ENCODE data around the gene APOL5. TPM values are rescaled to one million over a fixed set of nuclear protein-coding genes. Genes with fewer than 3 reads are reported as not detected.

The APOL5 gene
- total and polyA plus RNA-seq, 12 donors = 0.06 TPM; not detected in 11

DNA sequence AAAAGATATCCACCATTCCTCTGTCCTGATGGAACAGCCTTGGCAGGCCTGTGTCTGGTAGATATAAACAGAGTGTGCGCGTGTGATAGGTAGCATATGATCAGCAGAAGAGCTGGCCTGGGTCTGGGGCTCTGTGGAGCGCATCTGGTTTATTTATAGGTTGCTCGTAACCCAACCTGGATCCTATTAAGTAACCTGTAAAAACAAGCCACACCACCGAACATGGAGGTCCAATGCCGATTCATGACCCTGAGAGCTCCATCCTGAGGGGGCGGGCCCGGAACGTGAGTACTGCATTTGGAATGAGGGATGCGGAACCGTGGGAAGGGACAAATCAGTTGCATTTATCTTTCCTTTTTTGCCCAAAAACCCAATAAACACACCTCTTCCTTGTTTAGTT, 31.9 kb upstream of the APOL5 start:
- intact Hi-C loops (cut with DNase I) = loop anchor here in 2 of 10 donors (2.0 to 10.0 kb wide), 2 partner anchors 229 to 235 kb away; no protein-coding TSS in a partner anchor
- no peak for DNase-seq
- Histone ChIP-seq H3K27ac (no peak overlapping the region), H3K9me3 (peaks cover 0 to 11% (median 4%) of the 10 kb centered on the region in 11 donors), H3K36me3 (no peaks in the 10 kb centered on the region), H3K4me3 (no peak overlapping the region), H3K4me1 (peaks cover 0 to 12% (median 0%) of the 10 kb centered on the region in 9 donors), H3K27me3 (no peaks in the 10 kb centered on the region)
- 86 to 87% methylated on average over 11 of the region's 11 CpGs for WGBS, 2 donors
- no peak for ATAC-seq
- TF ChIP-seq, protein P1, sequence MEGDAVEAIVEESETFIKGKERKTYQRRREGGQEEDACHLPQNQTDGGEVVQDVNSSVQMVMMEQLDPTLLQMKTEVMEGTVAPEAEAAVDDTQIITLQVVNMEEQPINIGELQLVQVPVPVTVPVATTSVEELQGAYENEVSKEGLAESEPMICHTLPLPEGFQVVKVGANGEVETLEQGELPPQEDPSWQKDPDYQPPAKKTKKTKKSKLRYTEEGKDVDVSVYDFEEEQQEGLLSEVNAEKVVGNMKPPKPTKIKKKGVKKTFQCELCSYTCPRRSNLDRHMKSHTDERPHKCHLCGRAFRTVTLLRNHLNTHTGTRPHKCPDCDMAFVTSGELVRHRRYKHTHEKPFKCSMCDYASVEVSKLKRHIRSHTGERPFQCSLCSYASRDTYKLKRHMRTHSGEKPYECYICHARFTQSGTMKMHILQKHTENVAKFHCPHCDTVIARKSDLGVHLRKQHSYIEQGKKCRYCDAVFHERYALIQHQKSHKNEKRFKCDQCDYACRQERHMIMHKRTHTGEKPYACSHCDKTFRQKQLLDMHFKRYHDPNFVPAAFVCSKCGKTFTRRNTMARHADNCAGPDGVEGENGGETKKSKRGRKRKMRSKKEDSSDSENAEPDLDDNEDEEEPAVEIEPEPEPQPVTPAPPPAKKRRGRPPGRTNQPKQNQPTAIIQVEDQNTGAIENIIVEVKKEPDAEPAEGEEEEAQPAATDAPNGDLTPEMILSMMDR (IDR thresholded peaks at IDR 0.05) = no peak

DNA sequence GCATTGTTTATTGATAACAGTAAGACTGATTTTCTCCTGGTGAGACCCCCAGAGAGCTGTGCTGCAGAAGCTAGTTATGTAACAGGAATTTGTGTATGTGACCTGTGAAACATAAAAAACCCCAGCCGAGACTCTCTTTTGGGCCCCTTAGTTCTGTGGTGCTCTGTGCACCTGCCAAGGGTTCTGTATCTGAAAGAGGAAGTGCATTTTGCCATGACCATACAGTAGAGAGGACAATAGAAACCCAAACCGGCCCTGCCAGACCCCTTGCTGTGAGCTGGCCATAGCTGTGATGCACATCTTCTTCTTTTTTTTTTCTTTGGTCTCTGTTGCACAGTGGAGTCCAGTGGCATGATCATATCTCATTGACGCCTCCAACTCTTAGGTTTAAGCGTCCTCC, 31.4 kb upstream of the APOL5 start:
- H3K4me1 ChIP-seq = peaks cover 0 to 12% (median 0%) of the 10 kb centered on the region in 9 donors

DNA sequence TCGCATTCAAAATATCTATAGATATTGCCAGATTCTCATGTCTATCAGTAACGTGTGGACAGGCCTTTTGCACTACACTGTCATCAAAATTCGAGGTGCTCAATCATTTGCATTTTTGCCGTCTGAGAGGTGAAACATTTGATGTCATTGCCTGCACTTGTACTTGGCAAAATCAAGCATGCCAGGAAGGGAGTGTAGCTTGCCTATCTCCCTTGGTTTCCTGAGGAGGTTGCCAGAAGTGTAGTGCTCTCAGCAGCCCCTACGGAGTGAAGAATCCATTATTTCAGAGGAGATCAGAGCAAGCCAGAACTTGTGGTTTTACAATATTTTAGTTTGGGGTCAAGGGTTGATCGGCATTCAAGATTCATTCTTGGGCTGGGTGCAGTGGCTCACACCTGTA, 30.2 kb upstream of the APOL5 start:
- ATAC-seq (no peak), DNase-seq (no peak)
- H3K27ac ChIP-seq = no peak overlapping the region
- peaks cover 0 to 3% (median 0%) of the 10 kb centered on the region in 11 donors for H3K9me3 ChIP-seq
- peaks cover 0 to 12% (median 0%) of the 10 kb centered on the region in 9 donors for H3K4me1 ChIP-seq
- intact Hi-C loops (cut with DNase I) = loop anchor here in 1 of 10 donors (10.0 kb wide), 1 partner anchor 227 kb away; no protein-coding TSS in a partner anchor
- no peaks in the 10 kb centered on the region for H3K36me3 ChIP-seq
- no peaks in the 10 kb centered on the region for H3K27me3 ChIP-seq
- WGBS, 2 donors = 71% methylated on average over 6 of the region's 6 CpGs
- TF ChIP-seq, protein P1 (IDR thresholded peaks at IDR 0.05) = no peak
- H3K4me3 ChIP-seq = no peak overlapping the region

More for the DNA sequence above, 31.4 kb upstream of the APOL5 start:
- Histone ChIP-seq H3K36me3 (no peaks in the 10 kb centered on the region), H3K9me3 (peaks cover 0 to 8% (median 2%) of the 10 kb centered on the region in 11 donors), H3K27ac (no peak overlapping the region), H3K4me3 (no peak overlapping the region), H3K27me3 (no peaks in the 10 kb centered on the region)
- intact Hi-C loops (cut with DNase I) = loop anchor here in 1 of 10 donors (10.0 kb wide), 1 partner anchor 229 kb away; no protein-coding TSS in a partner anchor
- TF ChIP-seq, protein P1 (IDR thresholded peaks at IDR 0.05) = no peak
- ATAC-seq = no peak
- WGBS, 2 donors = 89 to 94% methylated on average over 4 of the region's 4 CpGs
- no peak for DNase-seq

DNA sequence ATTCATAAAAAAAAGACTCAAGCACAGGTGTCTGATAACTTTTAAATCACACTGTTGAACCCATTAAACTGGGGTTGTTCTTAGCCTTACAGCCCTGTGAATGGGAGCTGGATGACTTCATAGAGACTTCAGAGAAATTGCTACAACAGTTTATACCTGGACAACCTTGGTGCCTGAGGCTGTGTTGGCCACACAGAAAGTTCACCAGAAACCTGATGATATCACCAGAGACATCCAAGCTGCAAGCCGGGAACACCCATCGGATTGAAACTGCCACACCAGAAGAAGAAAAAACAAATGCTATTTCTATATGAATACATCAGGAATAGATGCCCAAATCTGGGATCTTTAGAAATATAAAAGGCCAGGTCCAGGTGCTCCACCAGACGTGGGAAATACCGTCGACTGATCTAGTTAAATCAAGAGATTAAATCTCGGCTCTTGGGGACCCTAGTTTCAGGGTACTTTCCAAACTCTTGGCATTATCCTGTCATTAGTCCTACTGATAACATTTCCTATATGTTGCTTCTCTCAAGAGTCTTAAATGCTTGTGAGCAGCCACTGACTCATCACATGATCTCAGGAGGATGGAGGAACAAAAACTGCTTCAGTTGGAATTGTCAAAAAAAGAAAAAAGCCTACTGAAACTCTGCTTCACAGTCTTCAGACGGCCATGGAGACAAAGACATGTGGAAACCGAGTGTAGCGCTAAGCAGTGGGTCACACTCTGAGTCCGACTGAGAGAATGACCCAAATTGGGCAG, 28.6 kb upstream of the APOL5 start:
- ATAC-seq (no peak), DNase-seq (no peak)
- TF ChIP-seq, protein P1 (IDR thresholded peaks at IDR 0.05) = no peak
- no peaks in the 10 kb centered on the region for H3K27me3 ChIP-seq
- no peak overlapping the region for H3K4me3 ChIP-seq
- H3K9me3 ChIP-seq = peaks cover 0 to 3% (median 0%) of the 10 kb centered on the region in 11 donors
- H3K4me1 ChIP-seq = peaks cover 0 to 9% (median 0%) of the 10 kb centered on the region in 9 donors
- intact Hi-C loops (cut with DNase I) = loop anchor here in 1 of 10 donors (10.0 kb wide), 1 partner anchor 226 kb away; no protein-coding TSS in a partner anchor
- H3K36me3 ChIP-seq = no peaks in the 10 kb centered on the region
- WGBS, 2 donors = 80 to 84% methylated on average over 10 of the region's 10 CpGs
- H3K27ac ChIP-seq = no peak overlapping the region

All from heart right ventricle (tissue), 16 donors.